OCI-LY7 (cell line): Measurements from ENCODE around the gene ZNF747.

Source experiments
- CTCF ChIP-seq: fragments of 200-600 bp; sonication (generic); conservative IDR thresholded peaks from 2 replicates; pipeline ENCODE4 v1.5.1; 2014; ENCODE audit warnings: mild to moderate bottlenecking, antibody characterized with exemption, low read length, moderate library complexity, mixed read lengths
- EZH2phosphoT487 ChIP-seq: fragments of 200-600 bp; sonication (generic); IDR thresholded peaks from 2 replicates; pipeline ENCODE4 v1.6.1; 2018; ENCODE audit warnings: low read depth, borderline replicate concordance, mild to moderate bottlenecking, mixed run types, antibody characterized with exemption, low read length, moderate library complexity, mixed read lengths

DNA sequence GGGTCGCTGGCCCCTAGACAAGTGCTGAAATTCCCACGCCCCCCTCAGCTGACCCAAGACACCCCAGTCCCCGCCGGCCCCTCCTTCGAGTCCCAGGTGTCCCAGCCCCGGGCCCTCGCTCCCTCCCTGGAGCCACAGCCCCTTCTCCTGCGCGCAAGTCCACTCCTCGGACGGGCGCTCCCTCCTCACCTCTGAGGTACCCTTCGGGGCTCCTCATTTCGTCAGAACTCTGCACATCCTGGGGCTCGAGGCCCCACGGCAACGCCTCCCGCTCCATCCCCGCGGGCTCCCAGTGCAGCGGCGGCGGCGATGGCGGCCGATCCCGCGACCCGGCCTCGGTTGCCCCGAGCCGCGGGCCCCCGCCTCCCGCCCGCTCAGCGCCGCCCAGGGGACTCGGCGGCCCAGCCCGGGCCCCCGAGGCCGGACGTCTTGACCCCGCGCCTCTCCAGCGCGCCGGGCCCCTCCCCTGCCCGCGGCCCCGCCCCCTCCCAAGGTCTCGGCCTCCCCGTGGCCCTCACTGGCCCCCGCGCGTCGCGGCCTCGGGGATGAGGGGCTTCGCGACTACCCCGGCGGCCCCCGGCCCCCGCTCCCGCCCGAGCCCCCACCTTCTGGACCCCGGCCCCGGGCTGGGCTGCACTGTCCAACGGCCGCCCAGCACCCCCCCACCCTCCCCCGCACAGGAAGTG lies 8.4 kb downstream of the ZNF747 start, which contains the start of gene ZNF768:
- TF ChIP-seq CTCF (no peak), EZH2phosphoT487 (no peak)
